CMK (cell line): ENCODE measurements around the gene RNF222.

Source experiments
- DNase-seq: peaks from one replicate; pipeline ENCODE4 v3.0.0-alpha.2; 2010; ENCODE audit warnings: low read depth

The RNF222 gene, protein sequence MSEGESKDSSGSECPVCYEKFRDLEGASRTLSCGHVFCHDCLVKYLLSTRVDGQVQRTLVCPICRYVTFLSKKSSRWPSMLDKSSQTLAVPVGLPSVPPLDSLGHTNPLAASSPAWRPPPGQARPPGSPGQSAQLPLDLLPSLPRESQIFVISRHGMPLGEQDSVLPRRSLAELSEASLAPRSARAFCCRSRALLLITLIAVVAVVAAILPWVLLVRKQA

DNA sequence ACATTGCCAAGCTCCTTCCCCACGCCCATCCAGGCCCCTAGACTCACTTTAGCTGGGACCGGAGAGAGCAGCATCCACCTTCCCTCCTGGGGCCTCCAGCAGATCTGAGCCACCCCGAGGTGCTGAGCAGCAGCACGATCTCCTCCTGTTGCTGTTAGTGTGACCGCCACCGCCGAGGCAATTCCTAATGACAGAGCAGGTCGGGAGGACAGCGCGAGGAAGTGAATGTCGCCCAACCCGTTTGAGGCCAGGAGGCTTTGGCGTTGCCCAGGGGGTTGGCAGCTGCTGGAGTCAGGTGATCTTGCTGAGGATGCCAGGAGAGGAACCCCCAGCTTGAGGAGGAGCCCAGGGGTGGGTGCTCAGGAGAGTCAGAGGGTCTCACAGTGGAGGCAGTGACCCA lies at the start of gene RNF222:
Gene RNF222, minus strand, starts transcription at position 192 of the 400 bp plus-strand sequence. CDS start 4,366 bp downstream, outside the sequence.
- no peak for DNase-seq

- DNase-seq: no peak
Measured at GRCh38 chr17:8445536-8445935, 47.9 kb upstream of the RNF222 start.

DNA sequence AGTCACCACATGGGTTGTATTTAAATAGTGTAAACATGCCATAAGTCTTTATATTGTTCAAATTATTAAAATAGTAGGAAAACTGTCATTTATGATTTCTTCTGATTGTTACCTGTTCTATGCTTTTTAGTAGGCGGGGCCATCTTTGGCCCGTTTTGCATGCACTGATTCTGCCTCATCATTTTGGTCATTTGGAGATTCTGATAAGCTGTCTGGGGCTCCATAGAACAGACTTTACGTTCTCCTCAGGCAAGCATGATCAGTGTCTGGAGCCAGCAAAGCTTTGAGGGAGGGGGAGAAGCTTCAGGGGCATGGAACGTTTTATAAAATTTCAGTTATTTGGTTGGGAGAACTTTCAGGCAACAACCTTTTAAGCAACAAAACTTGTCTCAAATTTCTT lies 46.9 kb upstream of the RNF222 start:
- no peak for DNase-seq

DNA sequence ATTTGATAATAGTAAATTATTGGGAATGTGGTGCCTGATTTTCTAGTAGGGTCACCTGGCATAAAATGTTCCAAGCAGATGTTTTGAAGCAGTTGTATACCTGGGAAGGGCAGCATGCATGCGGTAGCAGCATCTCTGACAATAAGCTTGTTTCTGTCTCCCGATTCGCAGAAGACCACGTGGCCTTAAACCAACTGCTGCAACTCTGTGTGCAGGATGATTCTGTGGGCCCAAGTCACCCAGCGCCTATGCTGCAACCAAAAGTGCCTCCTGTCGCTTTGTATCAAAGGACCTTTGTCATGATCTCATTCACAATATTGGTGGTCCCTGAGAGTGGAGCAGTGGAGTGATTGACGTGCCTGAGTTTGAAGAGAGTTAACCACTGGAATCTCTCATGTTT lies 46.1 kb upstream of the RNF222 start:
- no peak for DNase-seq

GRCh38 chr17:8442310-8442709 lies 44.7 kb upstream of the RNF222 start:
- no peak for DNase-seq

DNA sequence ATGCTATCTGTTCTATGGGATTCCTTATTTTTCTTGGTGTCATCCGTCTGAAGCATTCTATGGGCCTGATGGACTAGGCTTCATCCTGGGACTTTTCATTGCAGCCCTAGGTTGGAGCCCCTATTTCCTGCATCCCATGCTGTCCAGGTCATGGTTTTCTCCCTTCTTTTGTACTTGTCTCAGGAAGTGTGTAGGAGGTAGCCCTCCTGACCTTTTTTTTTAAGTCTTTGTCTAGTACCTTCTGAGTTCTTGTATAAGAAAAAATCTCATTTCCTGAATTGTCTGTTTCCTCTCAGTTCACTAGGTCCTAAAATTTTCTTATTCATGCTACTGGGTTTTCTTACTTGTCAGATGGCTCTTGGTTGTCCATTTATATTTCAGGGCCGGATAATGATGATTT lies 44.1 kb upstream of the RNF222 start:
- no peak for DNase-seq

DNA sequence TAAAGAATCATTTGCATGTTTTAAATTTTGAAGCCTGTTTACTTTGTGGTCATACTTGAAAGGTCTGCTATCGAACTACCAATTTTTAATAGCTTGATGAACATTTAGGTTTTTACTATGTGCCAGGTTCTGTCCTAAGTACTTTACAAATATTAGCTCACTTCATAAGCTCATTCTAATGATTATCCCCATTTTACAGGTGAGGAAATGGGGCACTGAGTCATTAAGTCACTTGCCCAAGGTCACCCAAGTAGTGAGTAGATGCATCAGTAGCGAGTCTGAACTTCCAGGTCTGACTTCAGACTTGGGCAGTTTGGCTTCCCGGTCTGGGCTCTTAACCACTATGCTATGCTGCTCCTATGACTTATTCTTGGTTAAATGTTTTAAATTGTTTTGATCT lies 42.1 kb upstream of the RNF222 start:
- no peak for DNase-seq

DNA sequence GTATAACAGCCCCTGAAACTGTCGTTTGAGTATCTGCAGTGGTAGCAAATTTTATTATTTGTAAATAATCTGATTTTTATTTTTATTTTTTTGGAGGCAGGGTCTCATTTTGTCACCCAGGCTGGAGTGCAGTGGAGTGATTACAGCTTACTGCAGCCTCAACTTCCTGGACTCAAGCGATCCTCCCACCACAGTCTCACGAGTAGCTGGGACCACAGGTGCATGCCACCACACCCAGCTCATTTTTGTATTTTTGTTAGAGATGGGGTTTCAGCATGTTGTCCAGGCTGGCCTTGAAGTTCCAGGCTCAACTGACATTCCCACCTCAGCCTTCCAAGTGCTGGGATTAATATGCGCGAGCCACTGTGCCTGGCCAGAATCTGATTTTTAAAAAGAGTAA lies 40.8 kb upstream of the RNF222 start:
- no peak for DNase-seq

GRCh38 chr17:8436844-8437171 lies 39.2 kb upstream of the RNF222 start:
- DNase-seq: no peak

GRCh38 chr17:8436169-8436843 lies 38.7 kb upstream of the RNF222 start:
- no peak for DNase-seq

GRCh38 chr17:8435245-8436168 lies 37.9 kb upstream of the RNF222 start, which contains the start of gene NDEL1:
Gene NDEL1 (plus strand): TSS chr17:8435884. CDS start chr17:8444272, 8,388 bp downstream.
- peak; percentile 92 for DNase-seq

GRCh38 chr17:8430966-8431365 lies 33.3 kb upstream of the RNF222 start:
- no peak for DNase-seq

DNA sequence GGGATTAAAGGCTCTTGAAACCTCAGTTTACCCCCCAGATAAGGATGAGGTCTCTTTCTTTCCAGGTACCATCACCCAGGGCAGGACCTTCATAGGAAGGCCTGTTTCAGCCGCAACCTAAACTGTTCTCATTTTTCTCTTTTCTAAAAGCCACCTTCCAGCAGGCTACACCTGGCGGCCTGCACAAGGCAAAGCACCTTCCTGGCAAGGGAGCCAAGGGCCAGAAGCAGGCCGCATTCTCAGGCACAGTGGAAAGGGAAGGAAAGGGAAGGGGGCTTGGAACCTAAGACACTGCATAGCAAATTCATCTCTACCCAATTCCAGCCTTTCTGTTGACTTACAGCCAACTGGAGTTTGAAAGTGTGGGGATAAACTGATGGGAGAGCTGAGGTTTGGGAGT lies 29.2 kb upstream of the RNF222 start:
- DNase-seq: no peak

DNA sequence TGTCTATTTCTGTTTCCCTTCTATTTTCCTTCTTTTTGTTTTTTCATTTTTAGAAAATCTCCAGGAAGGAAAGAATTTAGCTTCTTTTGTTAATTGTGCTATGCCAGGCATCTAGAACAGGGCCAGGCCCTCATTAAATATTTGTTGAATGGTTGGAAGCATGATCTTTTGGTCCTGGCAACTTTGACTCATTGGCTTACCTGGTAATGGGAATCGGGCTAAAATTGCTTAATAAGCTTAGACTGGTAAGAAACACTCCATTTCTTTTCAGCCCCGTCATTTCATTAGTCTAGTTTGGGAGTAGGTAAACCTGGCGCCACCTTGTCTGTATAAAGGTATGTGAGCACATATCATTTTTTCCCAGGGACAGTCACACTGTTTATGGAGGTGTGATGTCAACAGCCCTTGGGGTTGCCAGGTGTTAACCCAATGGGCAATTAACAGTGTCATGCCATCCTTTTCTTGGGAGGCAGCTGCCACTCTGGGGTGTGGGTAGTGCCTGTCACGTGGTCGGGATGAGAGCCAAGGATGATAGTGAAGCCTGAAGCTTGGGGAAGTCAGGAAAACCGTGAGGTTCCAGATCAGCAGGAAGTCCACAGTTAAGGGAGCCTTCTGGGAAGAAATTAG lies 28.6 kb upstream of the RNF222 start:
- DNase-seq: no peak

DNA sequence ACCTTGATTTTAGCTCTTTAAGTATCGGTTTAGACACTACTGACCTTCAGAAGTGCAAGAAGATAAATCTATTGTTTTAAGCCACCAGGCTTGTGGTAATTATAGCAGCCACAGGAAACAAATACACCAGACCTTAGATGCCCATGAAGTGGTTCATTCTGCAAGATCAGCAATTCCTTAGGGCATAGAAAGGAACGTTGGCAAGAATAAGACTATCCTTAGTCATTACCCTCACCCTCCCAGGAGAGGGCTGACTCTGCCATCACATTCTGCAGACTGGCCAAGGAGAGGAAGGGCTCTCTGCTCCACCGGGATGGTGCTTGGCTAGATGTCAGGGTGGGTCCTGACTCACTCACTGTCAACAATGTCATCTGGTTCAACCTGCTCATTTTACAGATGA lies 23.9 kb upstream of the RNF222 start:
- no peak for DNase-seq

- peak; percentile 78 for DNase-seq
Measured at GRCh38 chr17:8420041-8420934, 22.7 kb upstream of the RNF222 start.

DNA sequence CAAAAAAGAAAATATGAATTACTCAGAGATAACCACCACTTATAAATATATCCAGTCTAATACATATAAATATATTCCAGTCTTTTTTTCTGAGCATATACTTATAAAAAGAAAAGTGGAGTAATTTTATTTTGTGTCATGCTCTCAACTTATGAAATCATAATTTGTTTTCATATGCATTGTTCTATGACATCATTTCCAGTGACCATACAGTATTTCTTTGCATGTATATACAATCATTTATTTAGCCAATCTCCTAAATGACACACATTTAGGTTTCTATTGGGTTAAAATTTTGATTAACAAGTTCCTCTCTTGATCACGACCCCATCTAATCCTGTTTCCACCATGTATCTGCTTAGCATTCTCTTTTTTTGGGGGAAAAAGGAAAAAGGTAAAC lies 21.7 kb upstream of the RNF222 start:
- DNase-seq: no peak

DNA sequence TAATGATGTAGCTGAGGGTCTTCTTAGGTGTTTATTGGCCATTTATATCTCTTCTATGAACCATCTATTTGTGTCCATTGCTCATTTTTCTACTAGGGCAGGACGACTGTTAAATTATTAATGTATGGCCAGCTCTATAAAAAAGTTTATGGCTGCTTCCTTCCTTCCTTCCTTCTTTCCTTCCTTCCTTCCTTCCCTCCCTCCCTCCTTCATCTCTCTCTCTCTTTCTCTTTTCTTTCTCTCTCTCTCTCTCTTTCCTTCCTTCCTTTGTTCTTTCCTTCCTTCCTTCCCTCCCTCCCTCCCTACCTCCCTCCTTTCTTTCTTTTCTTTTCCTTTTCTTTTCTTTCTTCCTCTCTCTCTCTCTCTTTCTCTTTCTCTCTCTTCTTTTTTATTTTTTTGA lies 20.8 kb upstream of the RNF222 start:
- DNase-seq: no peak

DNA sequence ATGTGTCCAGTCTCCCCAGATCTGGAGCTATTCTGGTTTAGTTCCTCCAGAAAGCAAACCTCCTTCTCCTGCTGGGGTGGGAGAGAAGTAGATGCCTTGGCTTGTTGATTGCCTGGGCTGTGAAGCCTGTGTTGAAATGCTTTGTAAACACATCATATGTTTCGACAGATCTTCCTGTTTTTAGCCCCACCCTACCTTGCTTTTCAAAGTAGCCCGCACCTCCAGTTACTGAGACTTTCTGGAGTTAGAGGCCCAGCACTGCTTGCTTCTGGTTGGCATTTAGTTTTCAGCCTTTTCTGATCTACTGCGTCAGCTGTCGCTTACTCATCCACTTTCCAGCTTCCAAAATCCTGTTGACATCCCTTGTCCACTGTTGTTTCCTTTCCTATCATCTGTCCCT lies 20.2 kb upstream of the RNF222 start:
- DNase-seq: no peak

GRCh38 chr17:8413938-8414337 lies 16.3 kb upstream of the RNF222 start:
- DNase-seq: no peak

GRCh38 chr17:8413328-8413727 lies 15.7 kb upstream of the RNF222 start:
- no peak for DNase-seq
